Activated CD8-positive, alpha-beta memory T cell treated with anti-CD3 and anti-CD28 coated beads, Interleukin-2, amount 50 U/mL, for 1 hour (primary cell): Measurements from ENCODE around the gene DCHS2.
A peak's percentile ranks its signal among the peaks of the same experiment; 100 is the strongest.

Source experiments
- DNase-seq: peaks from one replicate; pipeline ENCODE4 v3.0.0-alpha.2; 2020; ENCODE audit errors: extremely low read depth

Gene DCHS2

DNA sequence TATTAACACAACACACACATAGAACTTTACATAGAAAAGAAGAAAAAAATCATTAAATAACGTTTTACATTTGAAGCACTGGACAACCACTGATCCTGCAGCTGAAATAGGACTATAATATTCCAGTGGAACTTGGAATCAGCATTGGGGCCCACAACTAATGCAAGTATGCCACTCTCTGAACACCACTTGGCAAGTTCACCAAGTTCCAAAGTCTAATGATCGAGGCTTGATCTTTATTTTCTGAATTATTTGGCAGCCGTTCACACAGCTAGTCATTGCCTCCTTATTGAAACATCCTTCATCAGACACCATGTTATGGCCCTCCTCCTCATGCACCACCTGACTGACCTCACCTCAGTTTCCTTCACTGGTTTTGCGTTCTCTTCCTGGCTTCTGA is 107.6 kb downstream of the DCHS2 start:
- no peak for DNase-seq

DNA sequence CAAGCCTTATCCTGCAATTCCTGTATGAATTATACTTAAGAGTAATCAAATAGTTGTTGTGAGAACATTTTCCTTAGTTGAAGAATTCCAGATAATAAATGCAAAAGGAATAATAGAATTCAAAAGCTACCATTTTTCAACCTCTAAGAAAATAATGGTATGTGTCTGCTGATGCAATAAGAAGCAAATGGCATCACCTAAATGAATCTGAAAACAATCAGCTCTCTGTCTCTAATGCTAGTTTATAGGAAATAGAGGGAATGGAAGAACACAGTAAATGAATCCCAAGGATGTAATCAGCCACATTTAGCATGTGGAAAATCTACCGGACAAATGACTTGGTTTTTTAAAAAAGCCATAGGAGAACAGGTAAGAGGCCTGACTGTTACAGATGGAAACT is 115.1 kb downstream of the DCHS2 start:
- no peak for DNase-seq

DNA sequence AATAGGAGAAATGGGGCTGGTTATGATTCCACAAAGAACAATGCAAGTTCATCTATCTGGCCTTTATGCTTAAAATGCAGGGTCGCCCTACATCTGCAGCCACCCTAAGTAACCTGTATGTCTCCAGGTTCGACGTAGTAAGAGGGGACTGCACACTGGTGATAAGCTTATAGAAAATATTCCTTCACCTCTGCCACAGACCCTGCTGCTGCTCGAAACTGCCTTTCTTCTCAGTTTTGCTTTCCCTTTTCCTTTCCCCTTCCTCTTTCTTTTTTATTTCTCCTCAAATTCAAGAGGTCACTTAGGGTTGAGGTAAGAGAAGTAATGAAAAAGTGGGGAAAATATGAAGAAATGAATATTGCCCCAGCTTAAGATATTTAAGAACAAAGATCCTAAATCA is 123.5 kb downstream of the DCHS2 start:
- DNase-seq = no peak

DNA sequence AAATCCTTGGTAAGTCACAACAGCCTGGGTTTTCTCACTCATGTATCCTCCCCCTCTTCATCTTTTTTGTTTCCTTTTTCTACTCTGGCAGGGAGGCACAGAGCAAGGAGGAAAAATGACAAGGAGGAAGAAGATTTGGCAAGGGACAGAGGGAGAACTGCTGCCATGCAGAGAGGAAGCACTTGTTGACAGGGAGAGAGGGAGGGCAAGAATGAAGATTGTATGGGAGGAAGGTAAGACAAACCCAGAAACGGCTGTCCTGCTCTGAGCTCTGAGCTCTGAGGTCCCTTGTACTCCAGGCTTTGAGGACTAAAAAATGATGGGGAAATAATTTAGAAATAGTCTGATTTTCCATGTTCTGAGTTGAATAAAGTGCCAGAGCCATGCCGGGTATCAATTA is 123.9 kb downstream of the DCHS2 start:
- no peak for DNase-seq

DNA sequence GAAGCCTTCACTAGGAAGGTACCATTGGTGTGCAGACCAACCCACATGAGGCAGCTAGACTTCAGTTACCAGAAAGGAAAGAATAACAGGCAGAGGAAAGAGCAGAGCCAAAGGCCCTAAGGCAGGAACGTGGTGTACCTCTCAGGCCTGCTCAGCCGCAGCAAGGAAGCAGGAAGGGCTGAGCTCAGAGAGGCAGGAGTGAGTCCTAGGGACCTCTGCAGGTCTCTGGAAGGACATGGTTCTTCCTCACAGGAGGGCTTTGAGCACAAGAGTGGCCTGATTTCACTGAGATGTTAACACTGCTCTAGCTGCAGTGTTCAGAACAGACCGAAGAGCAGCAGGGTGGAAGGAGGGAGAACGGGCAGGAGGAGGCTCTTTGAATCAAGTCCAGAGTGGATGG is 124.6 kb downstream of the DCHS2 start:
- DNase-seq = no peak

DNA sequence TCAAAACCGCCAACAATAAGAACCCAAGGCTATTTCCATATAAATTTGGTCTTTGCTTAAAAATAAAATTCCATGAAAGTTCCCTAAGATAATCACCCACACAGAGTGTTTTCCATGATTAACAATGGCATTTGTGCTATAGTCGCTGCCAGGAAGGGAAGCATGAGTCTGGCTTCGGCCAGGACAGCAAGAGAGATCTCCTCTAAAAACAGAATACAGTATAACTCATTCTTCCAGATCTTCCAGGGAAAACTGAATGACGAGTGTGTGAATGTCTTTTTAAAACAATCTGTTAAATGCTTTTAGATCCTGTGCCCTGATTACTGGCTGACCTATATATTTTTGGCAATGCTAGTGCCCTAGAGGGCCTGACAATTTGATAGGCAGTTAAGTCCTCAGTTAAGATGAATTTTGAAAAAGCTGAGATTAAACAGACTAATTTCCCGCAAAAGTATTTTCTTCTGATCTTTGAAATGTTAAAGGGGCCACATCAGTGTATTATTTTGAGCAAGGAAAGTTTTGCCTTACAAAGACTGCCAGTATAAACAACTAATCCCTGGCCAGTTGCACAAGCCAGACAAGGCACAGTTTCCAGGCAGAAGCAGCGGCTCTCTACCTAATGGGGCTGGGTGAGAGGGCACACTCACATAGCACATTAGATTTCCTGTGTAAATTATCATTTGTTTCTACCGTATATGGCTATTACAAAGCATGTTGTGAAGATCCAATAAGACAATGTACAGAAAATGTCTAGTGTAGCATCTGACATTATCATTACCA is 127.3 kb downstream of the DCHS2 start:
- no peak for DNase-seq

DNA sequence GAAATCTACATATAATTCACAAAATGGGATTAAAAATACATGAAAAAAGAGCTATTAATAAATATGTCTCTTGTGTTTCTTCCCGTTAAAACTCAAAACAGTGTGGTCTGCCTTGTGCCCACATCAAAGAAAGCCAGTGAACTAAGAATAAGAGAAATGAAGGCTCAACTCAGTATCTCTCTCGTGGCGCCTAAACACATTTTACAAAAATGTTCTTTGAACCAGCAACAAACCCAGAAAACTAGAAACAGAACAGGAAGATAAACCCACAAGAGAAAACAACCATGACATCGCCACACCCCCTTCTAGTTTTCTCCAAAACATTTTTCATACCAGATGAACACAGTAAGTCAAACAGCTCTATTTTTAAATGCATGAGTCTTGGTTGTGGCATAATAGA is 130.1 kb downstream of the DCHS2 start:
- no peak for DNase-seq

DNA sequence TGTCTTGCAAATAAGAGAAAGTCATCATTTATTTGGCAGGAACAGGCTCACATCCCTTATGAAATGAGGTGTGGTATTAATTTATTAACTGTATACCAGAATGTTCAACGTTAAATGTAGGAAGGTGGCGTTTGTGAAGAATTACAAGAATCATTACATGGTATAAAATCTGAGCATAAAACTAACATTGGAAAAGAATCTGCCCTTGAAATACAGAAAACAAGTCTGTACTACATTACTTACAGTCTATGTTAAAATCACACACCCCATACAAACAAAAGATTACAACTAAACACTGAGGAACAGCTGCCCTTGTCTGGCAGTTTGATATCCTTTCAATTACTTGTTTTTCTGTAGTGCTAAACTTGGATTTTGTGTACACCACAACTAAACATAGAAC is 131.1 kb downstream of the DCHS2 start:
- DNase-seq = no peak

DNA sequence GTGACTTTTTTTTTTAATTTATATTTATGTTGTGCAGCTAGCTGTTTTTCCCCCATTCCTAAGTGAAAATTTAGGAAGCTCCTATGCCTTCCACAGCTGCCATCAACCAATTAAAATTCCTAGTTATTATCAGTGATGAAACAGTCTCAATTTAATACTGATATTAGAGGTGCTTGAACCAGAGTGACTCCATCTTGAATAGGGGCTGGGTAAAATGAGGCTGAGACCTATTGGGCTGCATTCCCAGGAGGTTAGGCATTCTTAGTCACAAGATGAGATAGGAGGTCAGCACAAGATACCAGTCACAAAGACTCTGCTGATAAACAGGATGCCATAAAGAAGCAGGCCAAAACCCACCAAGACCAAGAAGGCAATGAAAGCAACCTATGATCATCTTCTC is 136.7 kb downstream of the DCHS2 start:
- no peak for DNase-seq

DNA sequence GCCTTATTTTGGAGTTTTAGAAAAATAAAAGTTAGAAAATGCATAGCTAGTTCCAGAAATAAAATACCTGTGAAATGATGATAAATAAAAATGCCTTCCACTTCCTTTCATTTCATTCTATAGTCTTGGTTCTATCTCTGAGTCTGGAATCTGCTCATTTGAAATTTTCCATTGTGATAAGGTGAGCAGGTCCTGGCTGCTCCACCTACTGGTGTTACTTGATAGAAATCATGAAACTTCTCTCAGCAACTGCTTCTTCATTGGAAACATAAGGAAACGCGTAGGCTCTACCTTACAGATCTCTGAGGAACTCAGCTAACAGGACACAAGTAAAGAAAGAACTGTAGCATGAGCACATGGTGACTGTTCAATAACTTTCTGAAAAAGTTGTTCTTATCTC is 141.8 kb downstream of the DCHS2 start:
- no peak for DNase-seq

DNA sequence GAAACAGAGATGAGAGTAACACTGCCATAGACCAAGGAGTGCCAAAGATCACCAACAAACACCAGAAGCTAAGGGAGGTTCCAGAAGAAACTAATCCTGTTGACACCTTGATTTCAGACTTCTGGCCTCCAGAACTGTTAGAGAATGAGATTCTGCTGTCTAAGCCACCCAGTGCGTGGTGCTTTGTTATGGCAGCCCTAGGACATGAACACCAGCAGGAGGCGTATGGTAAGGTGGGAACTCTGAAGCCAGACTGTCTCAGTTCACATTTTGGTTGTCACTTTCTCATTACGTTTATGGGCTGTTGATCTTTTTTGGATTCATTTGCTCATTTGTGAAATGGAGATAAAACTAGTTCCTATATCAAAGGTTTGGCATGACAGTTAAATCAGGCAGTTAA is 142.9 kb downstream of the DCHS2 start:
- no peak for DNase-seq

DNA sequence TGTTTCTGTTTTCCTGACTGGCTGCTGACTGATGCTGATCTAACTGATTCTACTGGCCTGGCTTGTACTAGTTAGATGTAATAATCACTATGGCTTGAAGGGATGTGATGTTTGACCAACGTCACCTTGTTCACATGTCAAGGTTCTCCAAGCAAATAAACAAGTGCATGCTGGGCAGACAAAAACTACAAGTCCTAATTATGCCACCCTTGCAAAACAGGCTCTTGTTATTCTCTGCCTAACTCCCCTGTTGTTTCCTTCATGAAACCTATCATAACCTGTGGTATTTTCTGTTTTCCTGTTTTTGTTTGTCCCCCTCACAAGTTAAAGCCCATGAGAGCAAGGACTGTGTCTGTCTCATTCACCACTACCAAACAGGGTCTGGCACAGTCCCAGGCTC is 146.2 kb downstream of the DCHS2 start:
- DNase-seq = no peak

DNA sequence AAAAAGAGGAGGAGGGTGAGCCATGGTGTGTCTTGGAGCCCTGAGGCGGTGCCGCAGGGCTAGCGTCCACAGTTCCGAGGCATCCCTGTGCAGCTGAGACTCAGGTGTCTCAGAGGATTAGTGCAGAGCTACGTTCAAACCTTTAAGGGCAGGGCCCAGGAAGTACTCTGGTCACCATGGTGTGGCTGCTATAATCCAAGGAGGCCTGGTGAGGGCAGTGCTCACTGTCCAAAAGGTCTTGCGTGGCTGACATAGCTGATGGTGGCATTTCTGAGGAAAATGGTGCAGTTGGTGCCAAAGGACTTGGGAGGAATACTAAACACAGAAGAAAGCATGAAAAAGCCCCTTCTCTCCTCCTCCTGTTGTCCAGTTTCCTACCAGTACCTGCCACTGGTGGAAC is 146.9 kb downstream of the DCHS2 start:
- no peak for DNase-seq

DNA sequence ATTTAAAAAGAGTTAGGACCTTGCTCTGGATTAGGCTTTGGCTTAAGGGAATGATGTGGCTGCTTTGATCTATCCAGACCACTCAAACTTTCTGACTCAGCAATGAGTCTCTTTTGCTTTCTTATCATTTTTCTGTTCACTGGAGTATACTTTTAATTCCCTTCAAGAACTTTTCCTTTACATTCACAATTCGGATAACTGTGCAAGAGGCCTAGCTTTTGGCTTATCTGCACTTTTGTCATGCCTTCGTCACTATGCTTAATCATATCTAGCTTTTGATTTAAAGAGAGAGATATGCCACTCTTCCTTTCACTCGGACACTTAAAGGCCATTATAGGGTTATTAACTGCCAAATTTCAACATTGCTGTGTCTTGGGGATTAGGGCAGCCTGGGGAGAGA is 147.9 kb downstream of the DCHS2 start:
- DNase-seq = no peak

DNA sequence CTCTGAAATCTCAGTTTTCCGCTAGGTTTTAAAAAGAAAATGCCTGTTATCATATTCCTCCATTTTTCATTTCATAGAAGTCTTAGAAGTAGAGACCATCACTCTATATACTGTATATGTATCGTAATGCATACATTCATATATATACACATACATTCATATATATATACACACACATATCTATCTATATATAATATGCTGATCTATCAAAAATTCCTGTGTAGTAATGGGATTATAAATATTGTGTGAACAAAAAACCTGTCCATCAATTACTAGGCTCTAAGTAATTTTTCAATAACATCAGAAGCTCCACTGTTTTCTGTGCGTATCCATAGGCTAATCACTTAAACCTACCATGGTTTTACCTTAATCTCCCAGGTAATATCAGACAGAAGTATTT is 150.2 kb downstream of the DCHS2 start:
- no peak for DNase-seq

DNA sequence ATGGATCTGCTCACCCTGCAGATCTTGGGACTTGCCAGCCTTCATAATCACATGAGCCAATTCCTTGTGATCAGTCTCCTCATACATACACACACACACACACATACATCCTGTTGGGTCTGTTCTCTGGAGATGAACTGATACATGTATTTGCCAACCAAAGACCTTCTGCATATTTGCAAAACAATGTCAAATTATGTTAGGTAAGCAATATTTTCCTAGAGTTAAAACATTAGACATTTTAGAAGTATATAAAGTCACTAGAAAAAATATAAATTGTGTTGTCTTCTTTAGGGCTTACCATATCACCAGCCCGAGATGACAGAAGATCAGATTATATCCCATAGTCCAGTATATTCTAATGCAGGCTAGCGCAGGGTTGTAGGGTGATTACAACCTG is 156.0 kb downstream of the DCHS2 start:
- no peak for DNase-seq

DNA sequence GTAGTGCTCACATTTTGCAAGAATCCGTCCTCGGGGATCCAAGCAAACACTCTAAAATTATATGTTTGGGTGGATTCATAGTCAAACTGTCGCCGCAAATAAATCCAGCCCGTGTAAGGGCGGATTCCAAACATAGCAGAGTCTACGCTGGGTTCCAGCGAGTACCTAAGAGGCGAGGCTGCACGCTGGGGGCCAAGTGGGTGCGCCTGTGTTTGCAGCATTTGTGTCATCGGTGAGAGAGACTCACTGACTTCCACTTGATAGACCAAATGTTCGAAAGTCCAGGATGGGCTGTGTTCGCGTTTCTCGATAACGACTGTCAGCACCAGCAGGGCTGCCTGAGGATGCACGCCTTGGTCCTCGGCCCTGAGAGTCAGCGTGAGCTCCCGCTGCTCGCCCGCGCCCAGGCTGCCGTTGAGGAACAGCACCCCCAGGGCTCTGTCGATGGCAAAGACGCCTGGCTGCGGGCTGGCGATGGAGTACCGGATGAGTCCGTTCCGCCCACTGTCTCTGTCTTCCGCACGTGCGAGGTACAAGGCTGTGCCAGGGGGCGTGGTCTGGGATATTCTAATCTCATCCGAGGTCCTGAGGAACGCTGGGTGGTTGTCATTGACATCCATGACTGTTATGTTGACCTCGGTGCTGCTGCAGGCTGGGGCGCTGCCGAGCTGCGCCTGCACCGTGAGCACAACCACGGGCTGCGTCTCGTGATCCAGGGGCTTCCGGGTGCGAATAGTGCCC is 158.7 kb downstream of the DCHS2 start:
- DNase-seq = peak; percentile 7

DNA sequence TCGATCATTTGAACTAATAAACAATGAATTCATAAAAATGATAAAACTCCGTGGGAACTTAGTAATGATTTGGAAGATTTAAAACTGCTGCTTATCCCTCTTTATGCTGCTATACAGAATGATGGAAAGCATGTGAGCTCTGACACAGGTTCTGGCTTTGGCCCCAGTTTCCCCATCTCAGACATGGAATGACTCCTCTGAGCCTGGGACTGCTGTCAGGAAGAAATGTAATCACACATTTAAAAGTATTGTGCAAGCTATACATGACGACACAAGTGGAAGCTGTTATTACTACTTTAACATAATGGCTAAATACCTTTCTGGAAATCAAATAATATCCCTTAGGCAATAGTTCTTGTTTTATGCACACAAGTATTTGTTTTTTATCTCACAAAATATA is 161.7 kb downstream of the DCHS2 start:
- no peak for DNase-seq

DNA sequence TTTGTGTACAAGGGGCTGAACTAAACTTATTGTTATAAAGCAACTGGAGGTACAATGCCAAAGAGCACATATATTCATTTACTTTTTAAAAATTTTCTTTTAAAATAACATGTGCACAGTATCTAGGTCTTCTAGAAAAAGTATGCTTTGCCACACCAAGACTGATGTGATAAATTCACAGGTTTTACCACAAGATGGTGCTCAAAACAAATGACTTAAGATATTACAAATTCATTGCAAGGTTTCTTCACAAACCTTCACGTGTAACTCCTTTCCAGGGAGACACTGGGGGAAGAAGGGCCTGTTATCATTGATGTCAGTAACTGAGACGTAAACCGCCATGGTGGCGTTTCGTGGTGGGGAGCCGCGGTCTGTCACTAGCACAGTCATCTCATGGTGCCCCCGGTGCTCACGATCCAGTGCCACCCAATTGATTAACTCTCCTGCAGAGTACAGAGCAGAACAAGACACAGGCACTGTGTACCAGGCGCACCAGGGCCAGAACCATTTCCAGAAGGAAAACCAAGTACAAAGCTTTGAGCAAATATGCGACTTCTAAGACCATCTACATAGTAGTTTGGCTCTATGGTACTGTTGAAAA is 162.2 kb downstream of the DCHS2 start:
- no peak for DNase-seq

DNA sequence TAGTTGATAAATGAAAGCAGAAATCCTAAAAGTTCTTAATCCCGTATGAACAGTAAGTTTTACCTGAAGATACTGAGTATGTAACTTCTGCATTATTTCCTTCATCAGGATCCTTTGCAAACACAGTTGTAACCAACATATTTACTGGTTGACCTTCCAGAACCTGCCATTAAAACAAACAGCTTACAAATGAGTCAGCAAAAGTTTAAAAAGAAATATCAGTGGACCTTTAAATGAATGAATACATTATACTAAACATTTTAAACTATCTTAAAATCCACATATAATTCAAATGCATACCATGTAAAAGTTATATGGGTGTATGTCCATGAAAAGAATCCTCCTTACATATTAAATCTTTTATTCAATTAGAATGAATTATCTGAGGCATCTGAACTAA is 163.6 kb downstream of the DCHS2 start:
- DNase-seq = no peak

DNA sequence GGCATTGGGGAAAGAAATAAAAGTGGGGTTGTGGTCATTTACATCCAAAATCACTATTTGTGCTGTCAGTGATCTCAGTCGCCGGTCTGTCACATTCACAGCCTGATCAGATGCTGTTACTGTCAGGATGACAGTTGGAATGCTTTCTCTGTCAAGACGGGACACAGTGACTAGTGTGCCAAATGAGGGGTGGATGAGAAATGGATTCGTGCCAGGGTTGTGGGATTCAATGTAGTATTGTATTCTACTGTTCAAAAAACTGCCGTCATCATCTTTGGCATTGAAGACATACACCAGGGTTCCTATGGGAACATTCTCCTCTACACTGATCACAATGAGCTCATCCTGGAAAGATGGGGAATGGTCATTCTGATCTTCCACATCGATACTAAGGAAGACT is 171.1 kb downstream of the DCHS2 start:
- DNase-seq = no peak

DNA sequence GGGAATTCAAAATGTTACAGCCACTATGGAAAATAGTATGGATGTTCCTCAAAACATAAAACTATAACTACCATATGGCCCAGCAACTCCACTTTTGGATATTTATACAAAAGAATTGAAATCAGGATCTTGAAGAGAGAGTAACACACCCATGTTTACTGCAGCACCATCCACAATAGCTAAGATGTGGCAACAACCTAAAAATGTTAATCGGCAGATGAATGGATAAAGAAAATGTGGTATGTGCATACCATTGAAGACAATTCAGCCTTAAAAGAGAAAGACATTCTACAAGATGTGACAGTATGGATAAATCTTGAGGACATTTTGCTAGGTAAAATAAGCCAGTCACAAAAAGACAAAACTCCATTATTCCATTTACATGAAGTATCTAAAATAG is 171.9 kb downstream of the DCHS2 start:
- no peak for DNase-seq
